ENCODE data around the gene IQSEC2. TPM values are rescaled to one million over a fixed set of nuclear protein-coding genes. Genes with fewer than 3 reads are reported as not detected.

The IQSEC2 gene
- total and polyA plus RNA-seq, 7 donors = 8.2 to 63.8 (median 41.5) TPM

- Histone ChIP-seq H3K27ac (peak overlapping the region; percentile 62), H3K4me3 (no peak overlapping the region), H3K9me3 (no peaks in the 10 kb centered on the region), H3K36me3 (ENCODE audit: insufficient read depth in 1 of 2, low read depth in 1 of 2) (no peaks in the 10 kb centered on the region), H3K4me1 (peaks cover 8% of the 10 kb centered on the region), H3K27me3 (ENCODE audit: insufficient read depth in 3 of 3, low read length in 2 of 3) (peaks cover 0 to 7% (median 0%) of the 10 kb centered on the region in 3 donors)
- TF ChIP-seq CTCF (IDR thresholded peaks at IDR 0.05) = no peak
- ATAC-seq (peak in 3 of 4 donors; percentile 33 to 50 (median 40)), DNase-seq (peak; percentile 56 to 78)
- WGBS, 3 donors = 13 to 55% (median 18%) methylated on average over 2 to 8 of the region's 8 CpGs
- intact Hi-C loops (cut with DNase I) = loop anchor here in 1 of 2 donors (10.0 kb wide), 1 partner anchor 147 kb away; the partner anchor contains the start of gene HSD17B10
Observed at GRCh38 chrX:53288189-53288588, 6.8 kb upstream of the IQSEC2 start.

- H3K36me3 ChIP-seq (ENCODE audit: insufficient read depth in 1 of 2, low read depth in 1 of 2) = no peaks in the 10 kb centered on the region
- DNase-seq (peak; percentile 72 to 89), ATAC-seq (peak; percentile 80 to 84 (median 80))
- intact Hi-C loops (cut with DNase I) = loop anchor here in 1 of 2 donors (10.0 kb wide), 1 partner anchor 147 kb away; the partner anchor contains the start of gene HSD17B10
- H3K9me3 ChIP-seq = no peaks in the 10 kb centered on the region
- H3K4me1 ChIP-seq = peaks cover 8% of the 10 kb centered on the region
- TF ChIP-seq CTCF (IDR thresholded peaks at IDR 0.05) = no peak
- H3K27ac ChIP-seq = peak overlapping the region; percentile 62
- peaks cover 0 to 7% (median 0%) of the 10 kb centered on the region in 3 donors for H3K27me3 ChIP-seq (ENCODE audit: insufficient read depth in 3 of 3, low read length in 2 of 3)
- no peak overlapping the region for H3K4me3 ChIP-seq
- 7 to 26% (median 15%) methylated on average over 8 to 11 of the region's 11 CpGs for WGBS, 3 donors
Observed at GRCh38 chrX:53287493-53288138, 6.2 kb upstream of the IQSEC2 start.

GRCh38 chrX:53286171-53286570 is 4.8 kb upstream of the IQSEC2 start:
- TF ChIP-seq CTCF (IDR thresholded peaks at IDR 0.05) = no peak
- Histone ChIP-seq H3K4me1 (peaks cover 19% of the 10 kb centered on the region), H3K9me3 (no peaks in the 10 kb centered on the region), H3K27me3 (ENCODE audit: insufficient read depth in 3 of 3, low read length in 2 of 3) (peaks cover 0 to 12% (median 0%) of the 10 kb centered on the region in 3 donors), H3K4me3 (no peak overlapping the region), H3K27ac (no peak overlapping the region), H3K36me3 (ENCODE audit: insufficient read depth in 1 of 2, low read depth in 1 of 2) (no peaks in the 10 kb centered on the region)
- 52 to 82% (median 67%) methylated on average over 3 of the region's 3 CpGs for WGBS, 3 donors
- intact Hi-C loops (cut with DNase I) = loop anchor here in 1 of 2 donors (10.0 kb wide), 1 partner anchor 149 kb away; the partner anchor contains the start of gene HSD17B10
- DNase-seq (no peak), ATAC-seq (no peak)

- TF ChIP-seq CTCF (IDR thresholded peaks at IDR 0.05) = no peak
- Histone ChIP-seq H3K4me1 (peaks cover 22% of the 10 kb centered on the region), H3K4me3 (no peak overlapping the region), H3K36me3 (ENCODE audit: insufficient read depth in 1 of 2, low read depth in 1 of 2) (no peaks in the 10 kb centered on the region), H3K9me3 (no peaks in the 10 kb centered on the region), H3K27ac (no peak overlapping the region), H3K27me3 (ENCODE audit: insufficient read depth in 3 of 3, low read length in 2 of 3) (peaks cover 0 to 8% (median 0%) of the 10 kb centered on the region in 3 donors)
- no peak for ATAC-seq
- DNase-seq = no peak
- intact Hi-C loops (cut with DNase I) = loop anchor here in 1 of 2 donors (10.0 kb wide), 1 partner anchor 149 kb away; the partner anchor contains the start of gene HSD17B10
- WGBS, 3 donors = 76 to 90% (median 86%) methylated on average over 3 of the region's 3 CpGs
Observed at GRCh38 chrX:53285591-53285990, 4.2 kb upstream of the IQSEC2 start.

Data from psoas muscle (tissue), 8 donors.